ENCODE results near the gene TFEB.
A peak's percentile ranks its signal among the peaks of the same experiment; 100 is the strongest.

The TFEB gene

GRCh38 chr6:41700463-41701347 is 34.7 kb downstream of the TFEB start:
- TF ChIP-seq, protein P1, sequence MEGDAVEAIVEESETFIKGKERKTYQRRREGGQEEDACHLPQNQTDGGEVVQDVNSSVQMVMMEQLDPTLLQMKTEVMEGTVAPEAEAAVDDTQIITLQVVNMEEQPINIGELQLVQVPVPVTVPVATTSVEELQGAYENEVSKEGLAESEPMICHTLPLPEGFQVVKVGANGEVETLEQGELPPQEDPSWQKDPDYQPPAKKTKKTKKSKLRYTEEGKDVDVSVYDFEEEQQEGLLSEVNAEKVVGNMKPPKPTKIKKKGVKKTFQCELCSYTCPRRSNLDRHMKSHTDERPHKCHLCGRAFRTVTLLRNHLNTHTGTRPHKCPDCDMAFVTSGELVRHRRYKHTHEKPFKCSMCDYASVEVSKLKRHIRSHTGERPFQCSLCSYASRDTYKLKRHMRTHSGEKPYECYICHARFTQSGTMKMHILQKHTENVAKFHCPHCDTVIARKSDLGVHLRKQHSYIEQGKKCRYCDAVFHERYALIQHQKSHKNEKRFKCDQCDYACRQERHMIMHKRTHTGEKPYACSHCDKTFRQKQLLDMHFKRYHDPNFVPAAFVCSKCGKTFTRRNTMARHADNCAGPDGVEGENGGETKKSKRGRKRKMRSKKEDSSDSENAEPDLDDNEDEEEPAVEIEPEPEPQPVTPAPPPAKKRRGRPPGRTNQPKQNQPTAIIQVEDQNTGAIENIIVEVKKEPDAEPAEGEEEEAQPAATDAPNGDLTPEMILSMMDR (IDR thresholded peaks at IDR 0.05; ENCODE audit: unreplicated experiment in 3 of 3): no peak
- no peaks in the 10 kb centered on the region for H3K9me3 Mint-ChIP-seq
- H3K27me3 Mint-ChIP-seq (ENCODE audit: low read depth): peaks cover 6% of the 10 kb centered on the region
- H3K36me3 Mint-ChIP-seq (ENCODE audit: low read depth): no peaks in the 10 kb centered on the region
- H3K4me3 Mint-ChIP-seq: peak overlapping the region in 1 of 3 experiments; percentile 57
- peaks cover 24% of the 10 kb centered on the region for H3K4me1 Mint-ChIP-seq
- H3K27ac Mint-ChIP-seq: peak overlapping the region; percentile 4 to 65 (median 11)

DNA sequence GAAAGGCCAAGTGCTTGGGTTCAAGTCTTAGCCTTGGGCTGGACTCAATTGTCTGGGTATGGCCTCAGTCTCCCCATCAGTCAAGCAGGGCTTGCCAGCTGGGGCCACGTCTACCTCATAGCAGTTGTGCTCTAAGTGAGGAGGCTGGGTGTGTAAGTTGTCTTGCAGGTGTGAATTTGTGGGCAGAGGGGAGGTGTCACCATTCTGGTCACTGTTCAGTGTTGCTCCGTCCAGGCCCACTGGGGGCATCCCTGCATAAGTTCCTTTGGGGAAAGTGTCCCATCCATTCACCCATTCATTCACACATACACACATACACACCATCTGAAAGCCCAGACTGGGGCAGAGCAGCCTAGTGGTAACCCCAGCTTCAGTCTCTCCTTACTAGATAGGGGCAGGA is 36.3 kb downstream of the TFEB start:
- H3K36me3 Mint-ChIP-seq (ENCODE audit: low read depth): no peaks in the 10 kb centered on the region
- no peak overlapping the region for H3K4me3 Mint-ChIP-seq
- peak overlapping the region in 2 of 3 experiments; percentile 40 to 54 for H3K27ac Mint-ChIP-seq
- no peaks in the 10 kb centered on the region for H3K9me3 Mint-ChIP-seq
- peaks cover 6% of the 10 kb centered on the region for H3K27me3 Mint-ChIP-seq (ENCODE audit: low read depth)
- peaks cover 20% of the 10 kb centered on the region for H3K4me1 Mint-ChIP-seq
- TF ChIP-seq, protein P1 (IDR thresholded peaks at IDR 0.05; ENCODE audit: unreplicated experiment in 3 of 3): no peak

DNA sequence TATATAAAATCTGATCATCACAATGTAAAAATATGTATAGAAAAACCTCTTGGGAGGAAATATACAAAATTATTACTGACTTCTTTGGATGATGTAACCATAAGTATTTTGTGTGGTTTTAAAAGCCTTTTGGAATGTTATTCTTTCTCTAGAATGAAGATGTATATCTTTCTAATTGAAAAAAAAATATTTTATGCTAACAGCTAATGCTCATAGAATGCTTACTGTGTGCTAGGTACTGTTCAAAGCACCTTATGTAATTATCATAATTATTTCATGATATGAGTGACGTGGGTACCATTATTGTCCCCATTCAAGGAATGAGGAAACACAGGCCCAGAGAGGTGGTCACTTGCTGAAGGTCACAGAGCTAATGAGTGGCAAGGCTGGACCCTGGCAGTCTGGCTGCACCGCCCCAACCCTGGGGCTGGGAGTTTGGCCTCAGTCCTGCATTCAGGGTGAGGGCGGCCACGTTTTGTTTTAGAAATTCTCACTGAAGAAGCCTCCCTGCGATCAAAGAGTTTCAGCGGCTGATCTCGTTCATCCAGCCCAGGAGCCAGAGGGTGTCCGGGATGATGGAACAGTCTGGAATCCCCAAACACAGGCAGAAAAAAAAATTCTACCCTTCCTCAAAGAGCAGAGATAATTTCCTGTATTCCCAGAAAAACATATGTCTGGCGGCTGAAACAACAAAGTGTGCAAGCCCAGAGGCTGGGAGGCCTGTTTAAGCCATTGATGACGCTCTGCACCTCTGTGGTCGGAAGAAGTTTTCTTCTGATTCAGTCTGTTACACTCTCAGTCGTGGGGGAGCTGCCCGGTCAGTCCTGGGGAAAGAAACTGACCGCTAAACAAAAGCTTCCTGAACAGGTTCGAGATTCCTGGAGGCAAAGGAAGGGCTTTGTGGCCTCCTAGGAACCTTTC is 37.3 kb downstream of the TFEB start:
- H3K4me3 Mint-ChIP-seq: no peak overlapping the region
- H3K36me3 Mint-ChIP-seq (ENCODE audit: low read depth): no peaks in the 10 kb centered on the region
- H3K4me1 Mint-ChIP-seq: peaks cover 20% of the 10 kb centered on the region
- peaks cover 6% of the 10 kb centered on the region for H3K27me3 Mint-ChIP-seq (ENCODE audit: low read depth)
- TF ChIP-seq, protein P1 (IDR thresholded peaks at IDR 0.05; ENCODE audit: unreplicated experiment in 3 of 3): no peak
- peak overlapping the region; percentile 38 to 77 (median 70) for H3K27ac Mint-ChIP-seq
- no peaks in the 10 kb centered on the region for H3K9me3 Mint-ChIP-seq

DNA sequence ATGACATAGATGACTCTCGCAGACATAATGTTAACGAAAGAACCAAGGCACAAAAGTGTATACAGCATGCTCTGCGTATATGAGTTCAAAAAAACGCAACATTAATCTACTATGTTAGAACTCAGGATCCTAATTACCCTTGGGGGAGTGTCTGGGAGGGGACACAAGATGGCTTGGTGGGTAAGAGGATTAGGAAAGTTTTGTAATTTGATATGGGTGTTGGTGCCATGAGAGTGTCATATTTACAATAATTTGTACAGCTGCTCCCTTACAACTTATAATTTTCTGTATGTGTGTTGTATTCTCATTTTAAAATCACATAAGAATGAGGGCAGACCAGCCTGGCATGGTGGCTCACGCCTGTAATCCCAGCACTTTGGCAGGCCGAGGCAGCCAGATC is 38.6 kb downstream of the TFEB start:
- Mint-ChIP-seq H3K36me3 (ENCODE audit: low read depth) (no peaks in the 10 kb centered on the region), H3K27ac (no peak overlapping the region), H3K4me1 (peaks cover 20% of the 10 kb centered on the region), H3K9me3 (no peaks in the 10 kb centered on the region), H3K27me3 (ENCODE audit: low read depth) (peaks cover 9% of the 10 kb centered on the region), H3K4me3 (no peak overlapping the region)
- TF ChIP-seq, protein P1 (IDR thresholded peaks at IDR 0.05; ENCODE audit: unreplicated experiment in 3 of 3): no peak

DNA sequence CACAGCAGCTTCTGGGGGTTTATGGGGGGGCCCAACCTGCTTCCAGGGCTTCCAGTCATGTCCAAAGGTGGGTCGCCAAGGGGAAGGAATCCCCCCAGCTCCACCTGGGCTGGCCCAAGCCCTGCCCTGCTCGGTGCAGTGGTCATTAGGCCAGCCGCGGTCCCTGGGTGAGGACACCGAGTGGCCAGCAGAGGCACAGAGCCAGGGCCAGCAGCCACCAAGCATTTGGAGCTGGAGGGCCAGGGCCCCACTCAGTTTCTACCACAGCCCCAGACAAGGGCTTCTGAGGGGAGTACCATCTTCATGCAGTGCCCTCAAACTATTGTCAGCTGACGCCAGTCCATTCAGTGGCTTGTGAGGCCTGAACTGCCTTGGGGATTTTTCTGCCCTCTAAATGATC is 39.6 kb downstream of the TFEB start:
- no peaks in the 10 kb centered on the region for H3K9me3 Mint-ChIP-seq
- H3K27me3 Mint-ChIP-seq (ENCODE audit: low read depth): peaks cover 8% of the 10 kb centered on the region
- H3K4me3 Mint-ChIP-seq: no peak overlapping the region

More for the DNA sequence above, 39.6 kb downstream of the TFEB start:
- Mint-ChIP-seq H3K4me1 (peaks cover 13% of the 10 kb centered on the region), H3K36me3 (ENCODE audit: low read depth) (no peaks in the 10 kb centered on the region), H3K27ac (no peak overlapping the region)
- TF ChIP-seq, protein P1 (IDR thresholded peaks at IDR 0.05; ENCODE audit: unreplicated experiment in 3 of 3): no peak
